ENCODE measurements around the gene CADM2. TPM values are rescaled to one million over a fixed set of nuclear protein-coding genes. Genes with fewer than 3 reads are reported as not detected.

CADM2 gene
- total and polyA plus RNA-seq, 2 donors from 2014 or later, result 0.06 to 0.25 TPM

GRCh38 chr3:85193565-85193964, 234.8 kb downstream of the CADM2 start:
- H3K9me3 ChIP-seq (ENCODE audit: control insufficient read depth in 2 of 3, insufficient read depth in 1 of 3, low read length in 3 of 3), result no peaks in the 10 kb centered on the region
- no peak for TF ChIP-seq CTCF (IDR thresholded peaks at IDR 0.05; ENCODE audit: borderline replicate concordance, extremely low read depth, insufficient read depth)

GRCh38 chr3:85208650-85209049, 249.9 kb downstream of the CADM2 start:
- intact Hi-C loops (cut with DNase I), result no loop called here
- no peaks in the 10 kb centered on the region for H3K9me3 ChIP-seq (ENCODE audit: control insufficient read depth in 2 of 3, insufficient read depth in 1 of 3, low read length in 3 of 3)

More at GRCh38 chr3:85193565-85193964, 234.8 kb downstream of the CADM2 start:
- H3K9ac ChIP-seq (ENCODE audit: low read length in 3 of 3), result no peak overlapping the region
- no peaks in the 10 kb centered on the region for H3K4me1 ChIP-seq (ENCODE audit: control insufficient read depth in 2 of 3, insufficient read depth in 2 of 3, low read depth in 1 of 3, low read length in 3 of 3)
- H3K27ac ChIP-seq (ENCODE audit: low read depth in 2 of 2, low read length in 2 of 2), result no peak overlapping the region
- intact Hi-C loops (cut with DNase I), result no loop called here
- no peak for DNase-seq
- H3K4me3 ChIP-seq (ENCODE audit: low read length in 3 of 3), result no peak overlapping the region
- no peaks in the 10 kb centered on the region for H3K36me3 ChIP-seq (ENCODE audit: control insufficient read depth in 2 of 3, insufficient read depth in 3 of 3, low read length in 3 of 3)
- no peaks in the 10 kb centered on the region for H3K27me3 ChIP-seq (ENCODE audit: control insufficient read depth, insufficient read depth, low read length)
- FAIRE-seq, result no peak

GRCh38 chr3:85210540-85210939, 251.8 kb downstream of the CADM2 start:
- DNase-seq (no peak), FAIRE-seq (no peak)
- Histone ChIP-seq H3K9ac (ENCODE audit: low read length in 3 of 3) (no peak overlapping the region), H3K9me3 (ENCODE audit: control insufficient read depth in 2 of 3, insufficient read depth in 1 of 3, low read length in 3 of 3) (no peaks in the 10 kb centered on the region), H3K27ac (ENCODE audit: low read depth in 2 of 2, low read length in 2 of 2) (no peak overlapping the region), H3K27me3 (ENCODE audit: control insufficient read depth, insufficient read depth, low read length) (no peaks in the 10 kb centered on the region), H3K4me3 (ENCODE audit: low read length in 3 of 3) (no peak overlapping the region), H3K4me1 (ENCODE audit: control insufficient read depth in 2 of 3, insufficient read depth in 2 of 3, low read depth in 1 of 3, low read length in 3 of 3) (no peaks in the 10 kb centered on the region), H3K36me3 (ENCODE audit: control insufficient read depth in 2 of 3, insufficient read depth in 3 of 3, low read length in 3 of 3) (no peaks in the 10 kb centered on the region)
- intact Hi-C loops (cut with DNase I), result no loop called here
- no peak for TF ChIP-seq CTCF (IDR thresholded peaks at IDR 0.05; ENCODE audit: borderline replicate concordance, extremely low read depth, insufficient read depth)

More at GRCh38 chr3:85208650-85209049, 249.9 kb downstream of the CADM2 start:
- FAIRE-seq, result no peak
- Histone ChIP-seq H3K4me1 (ENCODE audit: control insufficient read depth in 2 of 3, insufficient read depth in 2 of 3, low read depth in 1 of 3, low read length in 3 of 3) (no peaks in the 10 kb centered on the region), H3K4me3 (ENCODE audit: low read length in 3 of 3) (no peak overlapping the region), H3K9ac (ENCODE audit: low read length in 3 of 3) (no peak overlapping the region), H3K27ac (ENCODE audit: low read depth in 2 of 2, low read length in 2 of 2) (no peak overlapping the region), H3K27me3 (ENCODE audit: control insufficient read depth, insufficient read depth, low read length) (no peaks in the 10 kb centered on the region), H3K36me3 (ENCODE audit: control insufficient read depth in 2 of 3, insufficient read depth in 3 of 3, low read length in 3 of 3) (no peaks in the 10 kb centered on the region)
- no peak for TF ChIP-seq CTCF (IDR thresholded peaks at IDR 0.05; ENCODE audit: borderline replicate concordance, extremely low read depth, insufficient read depth)
- no peak for DNase-seq

- DNase-seq (peak in 1 of 5 donors; percentile 18), FAIRE-seq (no peak)
- peaks cover 0 to 2% (median 0%) of the 10 kb centered on the region in 3 donors for H3K9me3 ChIP-seq (ENCODE audit: control insufficient read depth in 2 of 3, insufficient read depth in 1 of 3, low read length in 3 of 3)
- H3K36me3 ChIP-seq (ENCODE audit: control insufficient read depth in 2 of 3, insufficient read depth in 3 of 3, low read length in 3 of 3), result no peaks in the 10 kb centered on the region
- no peak overlapping the region for H3K27ac ChIP-seq (ENCODE audit: low read depth in 2 of 2, low read length in 2 of 2)
- no peak overlapping the region for H3K9ac ChIP-seq (ENCODE audit: low read length in 3 of 3)
- TF ChIP-seq CTCF (IDR thresholded peaks at IDR 0.05; ENCODE audit: borderline replicate concordance, extremely low read depth, insufficient read depth), result no peak
- H3K27me3 ChIP-seq (ENCODE audit: control insufficient read depth, insufficient read depth, low read length), result no peaks in the 10 kb centered on the region
- intact Hi-C loops (cut with DNase I), result no loop called here
- no peak overlapping the region for H3K4me3 ChIP-seq (ENCODE audit: low read length in 3 of 3)
- H3K4me1 ChIP-seq (ENCODE audit: control insufficient read depth in 2 of 3, insufficient read depth in 2 of 3, low read depth in 1 of 3, low read length in 3 of 3), result no peaks in the 10 kb centered on the region
Measured at GRCh38 chr3:85228966-85229365, 270.2 kb downstream of the CADM2 start.

All from kidney (tissue), 14 donors.